Heart left ventricle (tissue), 16 donors: ENCODE measurements around the gene CELF2. TPM values are rescaled to one million over a fixed set of nuclear protein-coding genes. Genes with fewer than 3 reads are reported as not detected.

Experiments used
- ATAC-seq, 4 donors: fragments of 200-7000 bp; cut with Tn5 transposase; one replicate each; pipeline ENCODE4 v1.9.1; 2020 to 2022; ENCODE audit warnings: moderate library complexity in 4 of 4, mild to moderate bottlenecking in 3 of 4, moderate number of reproducible peaks in 1 of 4
- DNase-seq, 5 donors: peaks; one replicate each; pipeline ENCODE4 v3.0.0-alpha.2; 2020
- H3K27ac ChIP-seq, 12 donors: fragments of 200-600 bp; sonication (generic) in 4 of 12; one replicate each; pipeline versions ENCODE4 v1.5.0 to v1.8.0; 2016 to 2022; ENCODE audit warnings: mild to moderate bottlenecking in 2 of 12
- H3K27me3 ChIP-seq, 9 donors: fragments of 200-600 bp; sonication (generic) in 2 of 9; one replicate each; pipeline versions ENCODE4 v1.5.1 to v1.8.0; 2016 to 2022; ENCODE audit warnings: mild to moderate bottlenecking in 3 of 9
- H3K36me3 ChIP-seq, 9 donors: fragments of 200-600 bp; sonication (generic) in 2 of 9; one replicate each; pipeline versions ENCODE4 v1.5.0 to v1.8.0; 2018 to 2022; ENCODE audit warnings: mild to moderate bottlenecking in 2 of 9
- H3K4me1 ChIP-seq, 12 donors: fragments of 200-600 bp; sonication (generic) in 4 of 12; one replicate each; pipeline versions ENCODE4 v1.5.0 to v1.8.0; 2016 to 2022; ENCODE audit warnings: mild to moderate bottlenecking in 3 of 12
- H3K4me3 ChIP-seq, 12 donors: fragments of 200-600 bp; sonication (generic) in 4 of 12; one replicate each; pipeline versions ENCODE4 v1.5.0 to v1.8.0; 2017 to 2022; ENCODE audit warnings: mild to moderate bottlenecking in 9 of 12, moderate library complexity in 4 of 12
- H3K9me3 ChIP-seq, 12 donors: fragments of 200-600 bp; sonication (generic) in 4 of 12; one replicate each; pipeline versions ENCODE4 v1.5.0 to v1.8.0; 2016 to 2022; ENCODE audit warnings: mild to moderate bottlenecking in 1 of 12
- POLR2A ChIP-seq, 2 donors: fragments of 450-650 bp; IDR thresholded peaks; one replicate each; pipeline ENCODE4 v1.6.1; 2017; ENCODE audit warnings: antibody characterized with exemption in 2 of 2, mild to moderate bottlenecking in 2 of 2, moderate library complexity in 2 of 2
- WGBS, 4 donors: extraction: QIAGEN DNeasy Blood & Tissue Kit in 2 of 4; methylation state at CpG; one replicate each; pipeline versions ENCODE4 v1.1.5 to v1.1.7; 2013 to 2018; 5-methylcytosine and 5-hydroxymethylcytosine counted together
- intact Hi-C, 10 donors: fragments of 100-400 bp; cut with DNase I; formaldehyde crosslinking; loops; one replicate each; pipeline versions ENCODE4 v1.11.1 to v1.14.2; 2022
- polyA plus RNA-seq, 2 donors: library from polyadenylated mRNA; stranded (reverse); fragments of 200-250 nt; gene quantifications; one replicate each; pipeline ENCODE4 v1.2.3, GENCODE V29; 2013
- total RNA-seq, 9 donors: library from RNA; depleted of rRNA in 2 of 9; stranded (reverse); fragments of >200 nt in 2 of 9; fragmentation: NEBNext Ultra II Directional in 3 of 9; extraction: Animal tissue kit (Norgen Biotek cat#: 25700) in 3 of 9; gene quantifications; one replicate each; pipeline versions ENCODE4 v1.1.0 to v1.2.4, GENCODE V29; 2016 to 2023
- TF ChIP-seq, protein P1 (sequence below), 12 donors: fragments of 200-600 bp; sonication (generic) in 4 of 12; IDR thresholded peaks; one replicate each; pipeline versions ENCODE4 v1.5.0 to v1.8.0; 2018 to 2022; ENCODE audit warnings: antibody characterized with exemption in 12 of 12, mild to moderate bottlenecking in 5 of 12
- donor health status: ischemic (EF 13 %, LVEDD 7.1; RV severe dilation, severe dysfunction).
- donor health status: healthy with polysubstance abuse.
- donor health status: DM: no; HTN: yes; CAD: no.
- donor health status: DM: no; HTN: no; CAD: no.
- donor health status: ischemic (EF 25% LVEDD 6.9; RV normal size, moderate dysfunction).
- donor health status: ischemic (EF 25% LVEDD 5.7; RV mildly dilated, moderate dysfunction).
- donor health status: healthy.
- donor health status: DM: yes; HTN: yes; CAD: no.
- donor health status: ischemic (EF 35%, LVEDD 5.7; RV mildly dilated, moderate dysfunction).
- donor health status: nonischemic (EF 11% LVEDD 7.7; RV severe dilation, severe dysfunction).
- donor health status: DM: yes; HTN: yes; CAD: no.
- donor health status: PGD.
- donor health status: ischemic (EF 29% LVEDD 5.4; RV normal size, mild dysfunction).
- donor health status: nonischemic (EF 23%, LVEDD 6.1; RV moderate dilation, normal function).

CELF2 gene
- total and polyA plus RNA-seq, 11 donors = 14.2 to 103 (median 67.1) TPM

GRCh38 chr10:11265484-11265883 lies 247.8 kb downstream of the CELF2 start:
- no peak for ATAC-seq
- no peak for TF ChIP-seq POLR2A (IDR thresholded peaks at IDR 0.05)
- TF ChIP-seq, protein P1, sequence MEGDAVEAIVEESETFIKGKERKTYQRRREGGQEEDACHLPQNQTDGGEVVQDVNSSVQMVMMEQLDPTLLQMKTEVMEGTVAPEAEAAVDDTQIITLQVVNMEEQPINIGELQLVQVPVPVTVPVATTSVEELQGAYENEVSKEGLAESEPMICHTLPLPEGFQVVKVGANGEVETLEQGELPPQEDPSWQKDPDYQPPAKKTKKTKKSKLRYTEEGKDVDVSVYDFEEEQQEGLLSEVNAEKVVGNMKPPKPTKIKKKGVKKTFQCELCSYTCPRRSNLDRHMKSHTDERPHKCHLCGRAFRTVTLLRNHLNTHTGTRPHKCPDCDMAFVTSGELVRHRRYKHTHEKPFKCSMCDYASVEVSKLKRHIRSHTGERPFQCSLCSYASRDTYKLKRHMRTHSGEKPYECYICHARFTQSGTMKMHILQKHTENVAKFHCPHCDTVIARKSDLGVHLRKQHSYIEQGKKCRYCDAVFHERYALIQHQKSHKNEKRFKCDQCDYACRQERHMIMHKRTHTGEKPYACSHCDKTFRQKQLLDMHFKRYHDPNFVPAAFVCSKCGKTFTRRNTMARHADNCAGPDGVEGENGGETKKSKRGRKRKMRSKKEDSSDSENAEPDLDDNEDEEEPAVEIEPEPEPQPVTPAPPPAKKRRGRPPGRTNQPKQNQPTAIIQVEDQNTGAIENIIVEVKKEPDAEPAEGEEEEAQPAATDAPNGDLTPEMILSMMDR (IDR thresholded peaks at IDR 0.05) = no peak
- intact Hi-C loops = loop anchor here in 9 of 10 donors (5.0 to 10.0 kb wide), 11 partner anchors 71 to 471 kb away; partner anchors contain the start of gene CELF2 (in 2 of the 9)
- H3K4me3 ChIP-seq = no peak overlapping the region
- peaks cover 0 to 91% (median 20%) of the 10 kb centered on the region in 9 donors for H3K36me3 ChIP-seq
- H3K27me3 ChIP-seq = no peaks in the 10 kb centered on the region
- peak overlapping the region in 1 of 12 donors; percentile 7 for H3K27ac ChIP-seq
- 48 to 54% (median 51%) methylated on average over 3 of the region's 3 CpGs for WGBS, 4 donors
- no peaks in the 10 kb centered on the region for H3K9me3 ChIP-seq
- H3K4me1 ChIP-seq = peaks cover 0 to 78% (median 30%) of the 10 kb centered on the region in 12 donors
- no peak for DNase-seq

GRCh38 chr10:11266426-11266825 lies 248.8 kb downstream of the CELF2 start:
- TF ChIP-seq, protein P1 (IDR thresholded peaks at IDR 0.05) = no peak
- TF ChIP-seq POLR2A (IDR thresholded peaks at IDR 0.05) = no peak
- DNase-seq = no peak
- Histone ChIP-seq H3K4me3 (no peak overlapping the region), H3K4me1 (peaks cover 0 to 76% (median 33%) of the 10 kb centered on the region in 12 donors), H3K27me3 (no peaks in the 10 kb centered on the region), H3K9me3 (no peaks in the 10 kb centered on the region), H3K27ac (peak overlapping the region in 4 of 12 donors; percentile 15 to 29 (median 25)), H3K36me3 (peaks cover 0 to 91% (median 19%) of the 10 kb centered on the region in 9 donors)
- 57 to 66% (median 59%) methylated on average over 4 of the region's 4 CpGs for WGBS, 4 donors
- no peak for ATAC-seq
- intact Hi-C loops = loop anchor here in 9 of 10 donors (5.0 to 10.0 kb wide), 11 partner anchors 72 to 472 kb away; partner anchors contain the start of gene CELF2 (in 2 of the 9)

DNA sequence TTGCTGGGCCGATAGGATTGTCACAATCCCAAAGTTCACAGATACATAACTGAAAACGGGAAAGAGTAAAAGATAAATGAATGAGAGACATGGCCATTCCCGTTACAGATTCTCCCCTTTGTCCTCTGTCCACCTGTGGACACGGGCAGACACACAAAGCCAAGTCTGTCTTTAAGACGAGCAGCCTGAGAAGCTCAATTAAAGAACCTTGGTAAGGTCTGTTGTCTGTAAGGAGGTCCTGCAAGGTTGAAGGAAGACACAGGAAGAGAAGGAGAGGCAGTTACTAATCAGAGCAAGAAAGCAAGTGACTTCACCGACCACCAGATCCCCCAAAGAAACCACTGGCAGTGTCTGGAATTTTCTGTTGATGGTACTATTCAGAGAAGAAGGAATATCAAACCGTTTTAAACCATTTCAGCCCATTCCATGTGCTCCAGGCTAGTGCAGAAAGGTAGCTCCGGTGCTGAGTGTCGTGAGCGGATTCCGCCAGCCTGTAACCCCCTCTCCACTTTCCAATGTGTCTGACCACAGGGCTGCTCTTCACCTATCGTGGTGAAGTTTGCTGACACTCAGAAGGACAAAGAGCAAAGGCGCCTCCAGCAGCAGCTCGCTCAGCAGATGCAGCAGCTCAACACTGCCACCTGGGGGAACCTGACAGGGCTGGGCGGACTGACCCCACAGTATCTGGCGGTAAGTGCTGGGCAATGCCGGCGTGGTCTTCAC lies 252.6 kb downstream of the CELF2 start:
- WGBS, 4 donors = 28 to 34% (median 32%) methylated on average over 18 of the region's 18 CpGs
- intact Hi-C loops = loop anchor here in 9 of 10 donors (5.0 to 10.0 kb wide), 10 partner anchors 195 to 1935 kb away; partner anchors contain the start of gene CELF2 (in 2 of the 9)
- no peaks in the 10 kb centered on the region for H3K27me3 ChIP-seq
- H3K27ac ChIP-seq = peak overlapping the region in 8 of 12 donors; percentile 16 to 53 (median 34)
- peak; percentile 83 to 89 (median 85) for DNase-seq
- H3K4me1 ChIP-seq = peaks cover 0 to 40% (median 15%) of the 10 kb centered on the region in 12 donors
- peaks cover 0 to 92% (median 47%) of the 10 kb centered on the region in 9 donors for H3K36me3 ChIP-seq
- peak; percentile 94 to 98 (median 96) for ATAC-seq
- no peak overlapping the region for H3K4me3 ChIP-seq
- H3K9me3 ChIP-seq = no peaks in the 10 kb centered on the region
- TF ChIP-seq, protein P1 (IDR thresholded peaks at IDR 0.05) = peak; percentile 83 to 97 (median 92)
- TF ChIP-seq POLR2A (IDR thresholded peaks at IDR 0.05) = no peak

DNA sequence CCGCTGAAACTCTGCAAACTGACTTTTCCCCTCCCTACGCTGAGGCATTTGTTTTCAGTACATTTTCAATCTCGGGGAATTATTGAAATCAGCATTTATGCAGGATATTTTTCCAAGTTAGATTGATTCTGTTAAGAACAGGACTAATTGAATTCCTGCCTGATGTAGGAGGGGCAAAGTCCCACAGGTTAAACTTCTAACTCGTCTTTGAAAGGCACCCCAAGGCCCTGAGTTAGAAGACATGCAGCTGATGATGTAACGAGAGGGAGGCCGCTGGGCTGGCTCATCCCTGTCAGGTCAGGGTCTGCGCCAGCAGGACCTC lies 253.1 kb downstream of the CELF2 start:
- 33 to 44% (median 39%) methylated on average over 7 of the region's 7 CpGs for WGBS, 4 donors
- peaks cover 0 to 94% (median 52%) of the 10 kb centered on the region in 9 donors for H3K36me3 ChIP-seq
- peak in 1 of 4 donors; percentile 4 for ATAC-seq
- no peaks in the 10 kb centered on the region for H3K9me3 ChIP-seq
- intact Hi-C loops = loop anchor here in 9 of 10 donors (5.0 to 10.0 kb wide), 10 partner anchors 194 to 1936 kb away; partner anchors contain the start of gene CELF2 (in 2 of the 9)
- peaks cover 0 to 35% (median 15%) of the 10 kb centered on the region in 12 donors for H3K4me1 ChIP-seq
- DNase-seq = no peak
- peak overlapping the region in 3 of 12 donors; percentile 4 to 53 (median 20) for H3K27ac ChIP-seq
- H3K27me3 ChIP-seq = no peaks in the 10 kb centered on the region
- H3K4me3 ChIP-seq = no peak overlapping the region
- TF ChIP-seq, protein P1 (IDR thresholded peaks at IDR 0.05) = peak in 3 of 12 donors; percentile 2 to 25 (median 8)
- no peak for TF ChIP-seq POLR2A (IDR thresholded peaks at IDR 0.05)
